Stimulated activated naive B cell treated with anti-CD40 and anti-IgM and Interleukin-4, amounts not matched to agents 10 μg/mL and 1 μg/mL and 100 μg/mL, for 72 hours (primary cell): ENCODE data around the gene ELP4.

Source experiments
- ATAC-seq, 2 donors: fragments of 150-1000 bp; cut with Tn5 transposase; replicated peaks; 2 replicates each; pipeline ENCODE4 v1.10.0; 2021; ENCODE audit warnings: moderate library complexity in 1 of 2
- DNase-seq: peaks from one replicate; pipeline ENCODE4 v3.0.0; 2021
- H3K27ac Mint-ChIP-seq: one replicate; pipeline ENCODE4 v1.8.0; 2022; ENCODE audit warnings: mild to moderate bottlenecking, mixed read lengths
- H3K27me3 Mint-ChIP-seq, 2 donors: one replicate each; pipeline ENCODE4 v1.8.0; 2022; ENCODE audit warnings: mixed read lengths in 2 of 2
- H3K36me3 Mint-ChIP-seq, 2 donors: one replicate each; pipeline ENCODE4 v1.8.0; 2022; ENCODE audit warnings: mixed read lengths in 2 of 2, mild to moderate bottlenecking in 1 of 2
- H3K4me1 Mint-ChIP-seq, 2 donors: one replicate each; pipeline ENCODE4 v1.8.0; 2022; ENCODE audit warnings: mixed read lengths in 2 of 2, mild to moderate bottlenecking in 1 of 2
- H3K4me3 Mint-ChIP-seq, 2 donors: one replicate each; pipeline ENCODE4 v1.8.0; 2022; ENCODE audit warnings: mild to moderate bottlenecking in 2 of 2, mixed read lengths in 2 of 2, moderate library complexity in 1 of 2
- H3K9me3 Mint-ChIP-seq, 2 donors: one replicate each; pipeline ENCODE4 v1.8.0; 2022; ENCODE audit warnings: mixed read lengths in 2 of 2, mild to moderate bottlenecking in 1 of 2

Gene ELP4

DNA sequence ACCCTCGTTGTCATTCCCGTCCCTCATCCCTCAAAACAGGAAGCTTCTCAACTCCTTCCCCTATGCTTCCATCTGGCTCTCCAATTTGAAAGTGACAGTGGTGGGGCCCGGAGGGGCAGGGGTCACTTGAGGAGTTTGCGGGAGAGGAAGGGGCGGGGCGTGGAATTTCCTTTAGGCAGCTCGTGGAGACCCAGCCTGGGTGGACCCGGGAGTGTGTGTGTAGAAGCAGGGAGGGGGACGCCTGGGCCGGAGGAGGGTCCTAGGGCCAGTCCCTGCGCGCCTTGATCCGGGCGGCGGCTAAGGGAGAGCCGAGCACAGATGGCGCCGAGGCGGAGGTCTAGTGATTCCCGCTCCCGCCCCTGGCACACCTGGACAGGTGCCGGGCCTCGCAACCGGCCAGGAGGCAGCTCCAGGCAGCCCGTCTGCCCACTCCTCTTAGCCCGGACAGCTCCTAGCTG lies 309.3 kb downstream of the ELP4 start:
- Mint-ChIP-seq H3K4me1 (peaks cover 20 to 49% of the 10 kb centered on the region in 2 donors), H3K36me3 (peaks cover 5 to 6% of the 10 kb centered on the region in 2 donors), H3K27ac (peak overlapping the region; percentile 86), H3K9me3 (peaks cover 0 to 13% of the 10 kb centered on the region in 2 donors), H3K4me3 (no peak overlapping the region), H3K27me3 (peaks cover 68 to 85% of the 10 kb centered on the region in 2 donors)
- DNase-seq = no peak
- ATAC-seq = no peak

DNA sequence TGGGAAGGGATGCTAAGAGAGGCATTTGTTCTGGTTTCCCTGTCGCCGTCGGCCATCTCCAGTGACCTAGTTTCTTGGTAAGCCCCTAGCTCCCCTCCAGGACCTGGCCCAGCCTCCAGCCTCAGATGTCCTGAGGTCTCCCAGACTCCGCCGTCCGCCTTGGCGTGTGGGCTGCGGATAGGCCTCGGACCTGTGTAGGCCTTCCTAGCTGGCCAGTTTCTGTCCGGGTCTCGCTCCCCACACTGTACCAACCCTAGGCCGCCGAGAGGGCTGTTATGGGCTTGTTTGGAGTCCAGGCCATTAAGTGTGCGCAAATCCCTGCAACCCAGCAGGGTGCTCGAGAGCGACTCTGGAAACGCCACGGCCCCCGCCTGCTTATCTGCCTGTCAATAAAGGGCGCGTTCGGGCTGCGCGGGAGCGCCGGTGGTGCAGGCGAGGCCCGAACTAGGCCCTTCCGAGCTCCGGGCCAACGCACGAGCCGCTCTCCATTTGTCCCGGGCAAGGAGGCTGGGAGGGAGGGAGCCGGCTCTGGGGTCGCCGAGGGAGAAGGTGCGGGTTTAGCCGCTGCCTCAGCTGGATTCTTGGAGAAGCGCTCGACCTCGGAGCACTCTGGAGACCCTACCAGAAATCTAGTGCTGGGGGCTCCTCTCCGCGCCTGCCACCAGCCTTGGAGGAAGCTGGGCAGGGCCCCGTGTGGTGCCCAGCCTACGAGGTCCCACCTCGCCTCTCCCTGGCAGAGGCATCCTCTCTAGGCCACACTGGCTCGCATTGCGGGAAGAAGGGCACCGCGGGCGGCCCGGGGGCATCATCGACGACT lies 310.3 kb downstream of the ELP4 start:
- Mint-ChIP-seq H3K36me3 (peaks cover 5 to 6% of the 10 kb centered on the region in 2 donors), H3K4me3 (no peak overlapping the region), H3K27ac (peak overlapping the region; percentile 28), H3K4me1 (peaks cover 15 to 39% of the 10 kb centered on the region in 2 donors), H3K9me3 (peaks cover 0 to 13% of the 10 kb centered on the region in 2 donors), H3K27me3 (peaks cover 70 to 86% of the 10 kb centered on the region in 2 donors)
- ATAC-seq = no peak
- DNase-seq = no peak

DNA sequence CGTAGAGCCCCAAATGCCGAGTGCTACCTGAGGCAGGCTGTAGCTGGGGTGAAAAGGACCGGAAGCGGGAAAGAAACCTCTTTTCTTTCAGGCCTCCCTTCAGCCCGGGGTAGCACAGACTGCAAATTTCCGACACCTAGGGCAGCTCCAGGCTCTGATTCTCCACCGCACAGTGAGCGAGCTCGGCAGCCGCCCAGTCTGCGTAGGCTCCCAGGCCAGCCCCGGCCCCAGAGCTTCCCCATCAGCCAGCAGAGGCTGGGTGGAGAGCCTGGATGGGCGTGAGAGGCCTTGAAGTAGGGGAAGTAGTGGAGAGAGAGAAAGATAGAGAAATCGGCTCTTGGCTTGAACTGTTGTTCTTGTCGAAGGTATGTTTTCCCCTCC lies 310.9 kb downstream of the ELP4 start:
- Mint-ChIP-seq H3K9me3 (peaks cover 0 to 11% of the 10 kb centered on the region in 2 donors), H3K27ac (no peak overlapping the region), H3K4me1 (peaks cover 11 to 33% of the 10 kb centered on the region in 2 donors), H3K36me3 (peaks cover 5 to 6% of the 10 kb centered on the region in 2 donors), H3K4me3 (no peak overlapping the region), H3K27me3 (peaks cover 68 to 86% of the 10 kb centered on the region in 2 donors)
- no peak for ATAC-seq
- DNase-seq = no peak

DNA sequence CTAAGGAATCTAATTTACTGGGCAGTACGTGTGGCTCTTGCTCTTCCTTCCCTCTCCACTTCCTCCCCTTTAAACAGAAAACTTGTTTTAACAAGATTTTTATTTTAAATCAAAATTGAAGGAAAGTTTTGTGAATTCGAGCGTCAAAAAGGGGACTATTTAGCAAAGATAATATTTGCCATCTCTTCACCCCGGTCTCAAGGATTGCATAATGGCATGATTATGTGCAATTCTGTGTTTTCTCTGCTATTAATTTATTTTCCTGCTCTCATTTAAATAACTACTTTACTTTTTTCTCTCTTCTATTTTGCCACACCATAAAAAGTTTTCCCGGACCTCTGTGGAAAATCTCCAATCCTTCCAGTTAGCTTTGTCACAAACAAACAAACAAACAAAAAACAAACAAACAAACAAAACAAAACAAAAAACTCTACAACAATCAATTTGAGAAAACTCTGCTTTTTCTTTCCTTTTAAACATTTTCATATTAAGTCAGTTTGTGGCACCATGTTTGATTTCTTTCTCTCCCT lies 311.7 kb downstream of the ELP4 start:
- H3K27me3 Mint-ChIP-seq = peaks cover 67 to 86% of the 10 kb centered on the region in 2 donors
- H3K9me3 Mint-ChIP-seq = peaks cover 0 to 11% of the 10 kb centered on the region in 2 donors
- peaks cover 10 to 25% of the 10 kb centered on the region in 2 donors for H3K4me1 Mint-ChIP-seq
- H3K36me3 Mint-ChIP-seq = peaks cover 5% of the 10 kb centered on the region in 2 donors
- peak overlapping the region; percentile 68 for H3K27ac Mint-ChIP-seq
- ATAC-seq (no peak), DNase-seq (no peak)
- H3K4me3 Mint-ChIP-seq = no peak overlapping the region

DNA sequence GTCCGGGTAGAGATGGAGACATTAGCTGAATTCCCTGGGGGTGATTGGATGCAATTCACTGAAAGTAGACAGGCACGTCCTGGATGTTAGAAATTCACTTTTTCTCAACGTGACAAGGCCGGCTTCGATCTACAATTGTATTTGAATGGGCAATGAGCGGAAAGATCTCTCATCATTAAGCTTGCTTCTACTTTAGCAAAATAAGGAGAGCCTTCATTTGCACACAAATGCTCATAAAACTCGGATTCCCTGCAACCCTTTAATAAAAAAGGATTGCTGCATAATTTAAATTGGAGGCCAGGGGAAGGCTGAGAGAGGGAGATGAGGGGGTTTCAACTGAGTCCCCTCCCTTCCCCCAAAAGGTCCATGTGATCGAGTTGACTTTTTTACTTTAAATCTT lies 312.2 kb downstream of the ELP4 start:
- H3K4me1 Mint-ChIP-seq = peaks cover 8 to 26% of the 10 kb centered on the region in 2 donors
- peaks cover 70 to 87% of the 10 kb centered on the region in 2 donors for H3K27me3 Mint-ChIP-seq
- H3K9me3 Mint-ChIP-seq = peaks cover 0 to 11% of the 10 kb centered on the region in 2 donors
- no peak for ATAC-seq
- no peak overlapping the region for H3K4me3 Mint-ChIP-seq
- DNase-seq = no peak
- H3K27ac Mint-ChIP-seq = peak overlapping the region; percentile 27
- H3K36me3 Mint-ChIP-seq = peaks cover 4 to 5% of the 10 kb centered on the region in 2 donors

DNA sequence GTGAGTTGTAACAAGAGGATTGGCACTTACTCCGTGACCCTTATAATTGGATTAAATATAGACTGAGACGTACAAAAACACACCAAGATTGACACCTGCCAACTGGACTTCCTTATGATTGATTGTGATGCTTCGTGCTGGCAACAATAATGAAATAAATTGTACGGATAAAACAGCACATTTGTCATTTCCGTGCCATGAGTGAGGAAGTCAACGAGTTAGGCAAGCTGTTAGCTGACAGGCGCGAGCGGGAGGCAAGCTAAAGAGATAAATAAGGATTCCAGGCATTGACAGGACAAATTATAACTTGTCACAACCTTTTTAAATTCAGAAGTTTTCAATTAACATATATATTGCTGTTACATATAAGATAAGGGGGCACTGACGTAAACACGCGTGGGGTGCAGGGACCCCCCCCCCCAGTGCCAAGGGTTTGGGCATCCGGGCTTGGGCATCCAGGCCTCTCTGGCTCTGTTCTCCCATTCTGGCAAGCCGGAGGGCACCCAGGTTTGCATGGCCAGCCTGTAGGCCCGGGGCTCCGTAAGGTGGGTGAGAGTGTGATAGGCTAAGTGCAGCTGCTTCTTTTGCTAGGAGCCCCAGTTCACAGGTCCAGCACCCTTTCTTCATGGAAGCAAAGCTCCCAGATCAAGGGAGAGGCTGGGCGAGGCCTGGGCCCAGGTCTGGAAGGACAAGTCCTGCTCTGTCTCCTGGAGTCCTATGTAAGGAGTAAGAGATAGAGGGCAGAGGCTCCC lies 312.8 kb downstream of the ELP4 start:
- Mint-ChIP-seq H3K27me3 (peaks cover 69 to 87% of the 10 kb centered on the region in 2 donors), H3K27ac (peak overlapping the region; percentile 27), H3K9me3 (peaks cover 0 to 11% of the 10 kb centered on the region in 2 donors)

DNA sequence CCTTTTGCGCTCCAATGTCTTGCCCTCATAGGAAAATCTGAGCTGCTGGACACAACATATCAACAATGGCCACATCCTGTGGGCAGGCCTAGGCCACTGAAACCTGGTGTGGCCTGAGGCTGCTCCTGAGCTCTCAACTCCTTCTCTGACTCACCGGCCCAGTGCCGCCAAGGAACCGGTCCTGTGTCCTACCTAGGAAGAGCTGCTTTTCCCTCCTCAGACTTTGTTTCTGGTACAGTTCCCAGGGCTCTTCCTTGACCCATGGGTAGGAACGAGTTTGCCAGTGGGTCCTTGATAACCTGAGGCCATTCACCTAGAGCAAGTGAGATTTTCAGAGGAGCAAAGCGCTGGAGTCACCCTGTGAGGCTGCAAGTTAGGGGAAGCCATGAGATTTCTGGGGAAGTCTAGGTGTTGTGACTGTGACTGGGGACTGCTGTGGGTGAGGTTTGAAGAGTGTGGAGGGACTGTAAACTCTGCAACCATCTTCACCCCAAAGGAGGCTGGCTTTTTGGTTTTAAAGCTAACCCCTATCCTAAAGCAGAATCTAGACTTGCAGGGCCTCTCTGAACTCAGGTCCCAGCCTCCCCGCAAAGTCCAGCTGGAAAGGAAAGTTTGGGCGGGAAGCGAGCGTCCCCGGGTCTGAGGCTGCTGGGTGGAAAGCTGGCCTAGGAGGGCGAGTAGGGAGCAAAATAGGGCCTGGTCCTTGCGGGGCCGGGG lies 313.5 kb downstream of the ELP4 start:
- peaks cover 0 to 11% of the 10 kb centered on the region in 2 donors for H3K9me3 Mint-ChIP-seq
- H3K4me3 Mint-ChIP-seq = no peak overlapping the region
- no peak overlapping the region for H3K27ac Mint-ChIP-seq
- peaks cover 3 to 8% of the 10 kb centered on the region in 2 donors for H3K36me3 Mint-ChIP-seq
- ATAC-seq (no peak), DNase-seq (no peak)
- H3K27me3 Mint-ChIP-seq = peaks cover 74 to 94% of the 10 kb centered on the region in 2 donors
- H3K4me1 Mint-ChIP-seq = peaks cover 7 to 29% of the 10 kb centered on the region in 2 donors

More for the DNA sequence above, 312.8 kb downstream of the ELP4 start:
- ATAC-seq (no peak), DNase-seq (no peak)
- Mint-ChIP-seq H3K4me1 (peaks cover 7 to 25% of the 10 kb centered on the region in 2 donors), H3K4me3 (no peak overlapping the region), H3K36me3 (peaks cover 3 to 7% of the 10 kb centered on the region in 2 donors)

DNA sequence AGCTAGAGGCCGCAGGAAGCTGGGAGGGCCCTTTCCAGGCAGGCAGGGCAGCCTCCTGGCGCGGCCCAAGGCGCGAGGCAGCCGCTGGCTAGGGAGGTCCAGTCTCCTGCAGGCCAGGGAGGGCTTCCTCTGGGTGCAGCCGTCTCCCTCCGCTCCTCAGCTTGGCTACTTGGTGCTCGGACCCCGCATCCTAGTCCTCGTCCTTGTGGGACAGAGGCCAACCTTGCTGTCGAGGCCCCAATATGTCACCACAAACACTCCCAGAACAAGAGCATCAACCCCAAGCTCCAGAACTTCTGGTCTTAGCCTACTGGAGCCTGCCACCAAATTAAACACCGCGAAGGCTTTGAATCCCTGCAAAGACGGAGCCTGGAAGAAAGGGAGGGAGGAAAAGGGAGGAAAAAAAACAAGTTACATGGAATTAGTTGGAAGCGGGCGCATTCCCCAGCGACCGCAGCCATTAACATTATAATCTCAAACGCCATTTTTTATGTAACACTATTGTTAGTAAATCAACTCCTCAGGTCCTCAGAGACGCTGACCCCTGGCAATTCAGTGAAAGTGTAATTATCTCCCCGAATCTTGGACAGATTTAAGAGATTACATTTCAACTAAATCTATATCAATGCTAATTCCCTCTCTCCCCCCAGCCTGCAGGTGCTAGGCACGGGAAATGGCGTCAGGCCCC lies 314.2 kb downstream of the ELP4 start:
- no peak for DNase-seq
- Mint-ChIP-seq H3K4me3 (no peak overlapping the region), H3K36me3 (peaks cover 3 to 5% of the 10 kb centered on the region in 2 donors), H3K9me3 (peaks cover 0 to 10% of the 10 kb centered on the region in 2 donors), H3K4me1 (peaks cover 4 to 22% of the 10 kb centered on the region in 2 donors), H3K27me3 (peaks cover 68 to 92% of the 10 kb centered on the region in 2 donors), H3K27ac (peak overlapping the region; percentile 89)
- no peak for ATAC-seq

DNA sequence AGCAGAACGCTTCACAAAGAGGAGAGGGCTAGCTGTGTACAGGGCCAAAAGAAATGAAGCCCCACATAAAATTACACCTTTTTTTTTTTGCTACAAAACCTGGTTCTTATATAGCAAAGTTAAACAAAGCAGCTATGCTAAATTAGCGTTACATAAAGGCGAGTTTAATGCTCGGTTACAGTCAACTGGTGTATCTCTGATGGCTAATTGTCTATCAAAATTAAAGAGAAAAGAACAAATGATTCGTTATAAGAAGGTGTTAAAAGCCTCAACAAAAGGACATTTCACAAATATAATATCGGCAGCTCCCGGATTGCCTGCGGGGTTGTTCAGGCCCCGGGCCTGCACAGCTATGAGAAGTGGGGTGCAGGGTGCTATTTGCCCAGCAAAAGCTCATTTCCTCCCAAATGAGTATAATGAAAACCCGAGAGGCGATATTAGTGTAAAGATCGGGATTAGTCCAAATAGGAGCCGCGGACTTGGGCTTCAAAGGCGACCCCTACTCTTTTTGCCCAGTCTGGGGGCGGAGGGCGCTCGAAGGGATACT lies 314.8 kb downstream of the ELP4 start:
- DNase-seq = no peak
- no peak for ATAC-seq
- peak overlapping the region; percentile 20 to 32 for H3K4me3 Mint-ChIP-seq
- H3K4me1 Mint-ChIP-seq = peaks cover 4 to 20% of the 10 kb centered on the region in 2 donors
- H3K9me3 Mint-ChIP-seq = peaks cover 0 to 9% of the 10 kb centered on the region in 2 donors
- peaks cover 68 to 90% of the 10 kb centered on the region in 2 donors for H3K27me3 Mint-ChIP-seq
- H3K27ac Mint-ChIP-seq = peak overlapping the region; percentile 89
- H3K36me3 Mint-ChIP-seq = peaks cover 3% of the 10 kb centered on the region in 2 donors

DNA sequence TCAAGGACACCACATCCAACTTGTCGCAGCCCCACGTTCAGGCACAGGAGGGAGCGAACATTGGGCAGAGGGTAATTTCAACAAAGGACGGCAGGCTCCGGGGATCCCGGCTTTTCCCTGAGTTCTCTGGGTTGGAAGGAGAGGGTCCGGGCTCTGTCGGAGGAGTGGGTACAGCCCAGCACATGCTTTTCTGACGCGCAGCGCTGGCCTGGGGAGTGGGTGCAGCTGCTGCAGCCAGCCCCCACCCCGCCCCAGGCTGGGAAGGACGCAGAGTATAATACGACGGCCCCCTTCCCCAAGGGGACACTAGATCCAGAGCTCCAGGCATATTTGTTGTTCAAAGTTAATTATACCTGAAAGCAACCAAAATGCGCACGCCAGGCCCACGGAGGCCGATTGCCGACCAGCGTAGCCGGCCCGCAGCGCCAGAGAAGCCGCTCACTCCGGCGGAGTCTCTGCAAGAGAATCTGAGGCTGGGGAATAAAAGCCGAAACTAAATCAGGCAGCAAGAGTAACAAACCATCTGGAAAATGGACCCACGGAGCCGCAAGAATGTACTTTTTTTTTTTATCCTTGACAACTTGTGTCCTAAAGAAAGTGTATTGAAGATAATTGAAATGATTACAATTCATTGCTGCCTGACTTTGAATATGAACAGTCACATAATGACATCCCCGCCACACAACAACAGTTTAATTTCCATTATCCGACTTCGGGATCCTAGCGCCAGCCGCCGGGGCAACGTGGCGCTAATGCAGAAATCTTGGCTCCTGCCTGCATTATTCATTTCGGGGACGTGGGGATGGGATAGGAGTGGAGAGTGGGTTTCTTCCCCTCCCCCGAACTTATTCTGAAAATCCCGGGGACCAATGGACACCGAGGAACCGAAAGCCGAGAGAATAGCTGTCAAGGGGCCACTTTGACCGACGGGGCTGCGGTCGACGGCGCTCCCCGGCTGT lies 315.6 kb downstream of the ELP4 start:
- ATAC-seq (no peak), DNase-seq (no peak)
- Mint-ChIP-seq H3K4me3 (peak overlapping the region; percentile 20 to 44), H3K36me3 (peaks cover 3% of the 10 kb centered on the region in 2 donors), H3K27ac (peak overlapping the region; percentile 89), H3K27me3 (peaks cover 66 to 90% of the 10 kb centered on the region in 2 donors), H3K4me1 (peaks cover 4 to 20% of the 10 kb centered on the region in 2 donors), H3K9me3 (peaks cover 0 to 9% of the 10 kb centered on the region in 2 donors)

DNA sequence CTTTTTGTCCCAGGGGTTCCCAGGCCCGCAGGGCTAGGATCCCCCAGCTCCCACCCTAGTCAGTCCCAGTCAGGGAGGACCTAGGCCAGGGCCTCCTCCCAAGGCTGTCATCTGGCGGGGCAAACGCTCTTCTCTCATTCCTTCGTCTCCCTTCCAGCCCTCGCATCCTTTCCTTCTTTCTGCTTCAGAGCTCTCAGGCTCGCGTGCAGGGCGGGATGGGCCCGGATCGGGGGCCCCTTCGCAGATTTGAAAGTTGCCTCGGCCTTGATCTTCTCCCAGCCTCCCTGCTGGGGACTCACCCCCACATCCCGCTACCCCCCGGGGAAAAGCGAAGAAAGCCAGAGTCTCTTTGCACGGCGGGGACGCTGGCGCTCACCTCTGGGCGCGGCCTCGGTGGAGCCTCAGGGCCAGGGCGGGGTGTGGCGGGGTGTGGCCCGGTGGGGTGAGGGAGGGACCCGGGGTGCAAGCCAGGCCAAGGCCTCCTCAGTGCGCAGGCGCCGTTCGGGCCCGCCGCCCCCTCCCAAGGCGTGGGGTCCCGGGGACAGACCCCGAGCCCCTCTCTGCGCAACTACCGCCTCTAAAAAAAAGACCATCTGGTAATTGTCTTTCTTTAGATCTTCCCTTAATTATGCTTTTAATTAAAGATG lies 316.4 kb downstream of the ELP4 start:
- peaks cover 0 to 8% of the 10 kb centered on the region in 2 donors for H3K9me3 Mint-ChIP-seq
- peaks cover 3% of the 10 kb centered on the region in 2 donors for H3K36me3 Mint-ChIP-seq
- peak overlapping the region in 1 of 2 donors; percentile 9 for H3K4me3 Mint-ChIP-seq
- H3K27me3 Mint-ChIP-seq = peaks cover 62 to 85% of the 10 kb centered on the region in 2 donors
- ATAC-seq (no peak), DNase-seq (no peak)
- H3K27ac Mint-ChIP-seq = peak overlapping the region; percentile 73
- peaks cover 4 to 20% of the 10 kb centered on the region in 2 donors for H3K4me1 Mint-ChIP-seq
